Astrocyte (in vitro differentiated cells and primary cell): ENCODE measurements around the gene NCAPD3.
"Not testable (repeated sequence)": the region's sequence is repeated elsewhere in the genome, so short reads cannot be mapped to it uniquely, and the experiment has no call there.

Experiments
- CTCF ChIP-seq: IDR thresholded peaks from 2 replicates; pipeline ENCODE4 v1.5.1; 2011; ENCODE audit warnings: low read depth, mild to moderate bottlenecking, inconsistent platforms, low read length, moderate library complexity; ENCODE audit not compliant: insufficient read depth
- EZH2 ChIP-seq: IDR thresholded peaks from 2 replicates; pipeline ENCODE4 v1.6.1; 2012; ENCODE audit warnings: mild to moderate bottlenecking, low read length, inconsistent platforms; ENCODE audit not compliant: insufficient read depth

GRCh38 chr11:134188092-134188491 is 35.7 kb downstream of the NCAPD3 start:
- TF ChIP-seq CTCF, EZH2: not testable (repeated sequence)
